HG02610 (cell line): Measurements from ENCODE around the gene GPR108.

Experiments
- ATAC-seq: cut with Tn5 transposase; IDR thresholded peaks from one replicate; pipeline ENCODE4 v1.9.1; 2021; ENCODE audit warnings: mild to moderate bottlenecking, moderate library complexity; ENCODE audit not compliant: unreplicated experiment

The GPR108 gene

DNA sequence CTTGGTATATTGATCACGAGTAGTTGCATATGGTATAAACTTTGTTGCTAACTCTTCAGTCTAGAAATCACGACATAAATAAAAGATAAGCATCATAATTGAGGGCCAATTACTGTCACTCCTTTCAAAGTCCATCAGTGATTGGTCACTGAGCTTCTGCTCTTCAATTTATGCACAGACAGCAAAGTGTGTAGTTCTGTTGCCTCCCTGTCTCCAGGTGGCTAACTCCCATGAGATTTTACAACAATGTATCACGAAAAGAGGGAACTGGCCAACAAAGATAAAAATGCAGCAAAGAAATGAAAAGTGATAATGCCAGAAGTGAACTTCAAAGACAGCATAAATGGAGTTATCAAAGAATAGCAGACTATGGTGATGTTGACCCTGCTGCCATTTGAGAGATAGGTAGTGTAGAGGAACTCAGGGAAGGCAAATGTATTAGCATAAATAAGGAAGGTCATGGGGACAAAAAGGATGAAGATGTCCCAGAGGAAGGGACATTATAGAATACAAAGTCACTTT is 54.7 kb downstream of the GPR108 start:
- ATAC-seq: no peak

DNA sequence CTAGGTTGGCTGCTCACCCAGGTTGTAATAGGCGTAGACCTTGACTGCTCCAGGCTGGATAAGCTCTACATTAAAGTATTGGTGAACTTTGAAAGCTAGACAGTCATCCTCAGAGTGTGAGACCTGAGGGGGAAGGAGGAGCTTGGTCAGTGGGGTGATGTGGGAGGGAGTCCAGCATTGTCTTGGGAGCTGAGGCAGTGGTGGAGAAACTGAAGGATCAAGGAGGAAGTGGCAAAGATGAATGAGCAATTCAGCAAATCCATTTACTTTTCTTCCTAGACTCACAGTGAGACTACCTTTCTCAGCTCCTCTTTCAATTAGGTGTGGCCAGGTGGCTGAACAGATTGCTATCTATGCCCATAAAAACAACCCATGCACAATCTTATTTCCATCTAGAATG is 57.2 kb downstream of the GPR108 start:
- no peak for ATAC-seq
